Measurements from ENCODE around the gene IER5L. TPM values are rescaled to one million over a fixed set of nuclear protein-coding genes. Genes with fewer than 3 reads are reported as not detected.
"Not testable (repeated sequence)": the region's sequence is repeated elsewhere in the genome, so short reads cannot be mapped to it uniquely, and the experiment has no call there.

Gene IER5L
- total and polyA plus RNA-seq, 2 donors (not counting 3 experiments of a cell fraction or from before 2014, with no cell fraction given) = 5.3 to 12.3 TPM

GRCh38 chr9:129130791-129131190 is 47.3 kb downstream of the IER5L start:
- H3K9me1 ChIP-seq (replicated peaks; ENCODE audit: control insufficient read depth, extremely low read depth, insufficient read depth, low read length) = no peaks in the 10 kb centered on the region
- peaks cover 0 to 19% of the 10 kb centered on the region in 2 experiments for H3K36me3 ChIP-seq (ENCODE audit: control insufficient read depth in 2 of 2, extremely low read depth in 1 of 2, insufficient read depth in 2 of 2, low read length in 2 of 2)
- no peaks in the 10 kb centered on the region for H4K20me1 ChIP-seq (replicated peaks; ENCODE audit: control insufficient read depth, extremely low read depth, insufficient read depth, low read length)
- dilution Hi-C loops (cut with MboI; ENCODE audit: extremely low pct_ligation_motif_present, low sequenced_read_pairs) (no loop called here), intact Hi-C loops (cut with micrococcal nuclease) (loop anchor here (1.0 kb wide), 2 partner anchors 480 to 494 kb away; no protein-coding TSS in a partner anchor)
- no peak overlapping the region for H3K9ac ChIP-seq (replicated peaks; ENCODE audit: extremely low read depth, insufficient read depth, low read length)
- no peaks in the 10 kb centered on the region for H3K79me2 ChIP-seq (ENCODE audit: control insufficient read depth, insufficient read depth, low read length)
- H3K9me3 ChIP-seq (replicated peaks; ENCODE audit: control insufficient read depth, insufficient read depth, low read length) = no peaks in the 10 kb centered on the region
- no peak overlapping the region for H2AFZ ChIP-seq (ENCODE audit: low read depth, low read length)
- peaks cover 16% of the 10 kb centered on the region for H3K4me1 ChIP-seq (ENCODE audit: control insufficient read depth, extremely low read depth, insufficient read depth, low read length)
- no peak overlapping the region for H3K4me2 ChIP-seq (ENCODE audit: insufficient read depth, low read length)
- ChIA-PET POLR2A (no interaction called here), CTCF (interaction anchor here (1.2 to 12.6 kb wide), 11 partner anchors 8 to 509 kb away, joined by 4 to 232 read pairs (median 9); partner anchors contain the start of genes C9orf50 and NTMT1)
- DNase-seq (ENCODE audit: low read depth, low spot score) (no peak), FAIRE-seq (no peak)
- no TSS peak for BruUV-seq (replicated peaks)
- H3K4me3 ChIP-seq (replicated peaks in 1 of 3; ENCODE audit: insufficient read depth in 1 of 3, low read depth in 1 of 3, low read length in 3 of 3) = no peak overlapping the region
- TF ChIP-seq MYC (IDR thresholded peaks at IDR 0.05; ENCODE audit: low read depth, low read length) = no peak
- no peak for TF ChIP-seq FOS (IDR thresholded peaks at IDR 0.05; ENCODE audit: borderline replicate concordance, insufficient read depth, low read length)
- no peak for TF ChIP-seq MAX (IDR thresholded peaks at IDR 0.05; ENCODE audit: insufficient read depth, insufficient read length)
- no peak for TF ChIP-seq JUN (IDR thresholded peaks at IDR 0.05; ENCODE audit: borderline replicate concordance, insufficient read depth, insufficient read length, low read depth)
- TF ChIP-seq GATA2 (IDR thresholded peaks at IDR 0.05; ENCODE audit: insufficient read depth, insufficient read length, low read depth, low read length) = no peak
- TF ChIP-seq CTCF (IDR thresholded peaks at IDR 0.05; ENCODE audit: extremely low read depth in 1 of 2, insufficient read depth in 1 of 2, low read depth in 1 of 2, low read length in 2 of 2) = no peak
- TF ChIP-seq POLR2AphosphoS5 (IDR thresholded peaks at IDR 0.05; ENCODE audit: insufficient read depth, low read depth, low read length) = no peak
- TF ChIP-seq EZH2 (IDR thresholded peaks at IDR 0.05; ENCODE audit: borderline replicate concordance, low read depth, low read length, severe bottlenecking) = no peak
- no peak for TF ChIP-seq POLR2A (IDR thresholded peaks at IDR 0.05; ENCODE audit: low read depth, low read length)
- H3K27me3 ChIP-seq (ENCODE audit: control insufficient read depth in 2 of 2, insufficient read depth in 2 of 2, low read length in 2 of 2) = no peaks in the 10 kb centered on the region
- H3K27ac ChIP-seq (ENCODE audit: insufficient read depth, low read depth, low read length) = no peak overlapping the region

GRCh38 chr9:129130271-129130670 is 47.8 kb downstream of the IER5L start:
- POLR2A ChIA-PET; H3K9ac ChIP-seq (replicated peaks; ENCODE audit: extremely low read depth, insufficient read depth, low read length); H2AFZ ChIP-seq (ENCODE audit: low read depth, low read length); intact Hi-C loops (cut with micrococcal nuclease); BruUV-seq (replicated peaks); dilution Hi-C loops (cut with MboI; ENCODE audit: extremely low pct_ligation_motif_present, low sequenced_read_pairs); H3K79me2 ChIP-seq (ENCODE audit: control insufficient read depth, insufficient read depth, low read length); FAIRE-seq; H3K4me2 ChIP-seq (ENCODE audit: insufficient read depth, low read length); H3K27me3 ChIP-seq (ENCODE audit: control insufficient read depth in 2 of 2, insufficient read depth in 2 of 2, low read length in 2 of 2); H3K4me3 ChIP-seq (replicated peaks in 1 of 3; ENCODE audit: insufficient read depth in 1 of 3, low read depth in 1 of 3, low read length in 3 of 3); H4K20me1 ChIP-seq (replicated peaks; ENCODE audit: control insufficient read depth, extremely low read depth, insufficient read depth, low read length); DNase-seq (ENCODE audit: low read depth, low spot score); H3K9me3 ChIP-seq (replicated peaks; ENCODE audit: control insufficient read depth, insufficient read depth, low read length); H3K9me1 ChIP-seq (replicated peaks; ENCODE audit: control insufficient read depth, extremely low read depth, insufficient read depth, low read length); H3K27ac ChIP-seq (ENCODE audit: insufficient read depth, low read depth, low read length): not testable (repeated sequence)
- Histone ChIP-seq H3K4me1 (ENCODE audit: control insufficient read depth, extremely low read depth, insufficient read depth, low read length) (peaks cover 16% of the 10 kb centered on the region), H3K36me3 (ENCODE audit: control insufficient read depth in 2 of 2, extremely low read depth in 1 of 2, insufficient read depth in 2 of 2, low read length in 2 of 2) (peaks cover 0 to 19% of the 10 kb centered on the region in 2 experiments)
- CTCF ChIA-PET = interaction anchor here (1.0 to 12.6 kb wide), 8 partner anchors 8 to 493 kb away, joined by 4 to 232 read pairs (median 5); partner anchors contain the start of genes C9orf50 and NTMT1

Measured in endothelial cell of umbilical vein (primary cell).